Medulla oblongata (tissue), 1 donor: Measurements from ENCODE around the gene IRF2BPL.
"Not testable (repeated sequence)": the region's sequence is repeated elsewhere in the genome, so short reads cannot be mapped to it uniquely, and the experiment has no call there.

Experiments used
- DNase-seq: peaks from one replicate; pipeline ENCODE4 v3.0.0-alpha.2; 2015; ENCODE audit errors: extremely low spot score

The IRF2BPL gene

DNA sequence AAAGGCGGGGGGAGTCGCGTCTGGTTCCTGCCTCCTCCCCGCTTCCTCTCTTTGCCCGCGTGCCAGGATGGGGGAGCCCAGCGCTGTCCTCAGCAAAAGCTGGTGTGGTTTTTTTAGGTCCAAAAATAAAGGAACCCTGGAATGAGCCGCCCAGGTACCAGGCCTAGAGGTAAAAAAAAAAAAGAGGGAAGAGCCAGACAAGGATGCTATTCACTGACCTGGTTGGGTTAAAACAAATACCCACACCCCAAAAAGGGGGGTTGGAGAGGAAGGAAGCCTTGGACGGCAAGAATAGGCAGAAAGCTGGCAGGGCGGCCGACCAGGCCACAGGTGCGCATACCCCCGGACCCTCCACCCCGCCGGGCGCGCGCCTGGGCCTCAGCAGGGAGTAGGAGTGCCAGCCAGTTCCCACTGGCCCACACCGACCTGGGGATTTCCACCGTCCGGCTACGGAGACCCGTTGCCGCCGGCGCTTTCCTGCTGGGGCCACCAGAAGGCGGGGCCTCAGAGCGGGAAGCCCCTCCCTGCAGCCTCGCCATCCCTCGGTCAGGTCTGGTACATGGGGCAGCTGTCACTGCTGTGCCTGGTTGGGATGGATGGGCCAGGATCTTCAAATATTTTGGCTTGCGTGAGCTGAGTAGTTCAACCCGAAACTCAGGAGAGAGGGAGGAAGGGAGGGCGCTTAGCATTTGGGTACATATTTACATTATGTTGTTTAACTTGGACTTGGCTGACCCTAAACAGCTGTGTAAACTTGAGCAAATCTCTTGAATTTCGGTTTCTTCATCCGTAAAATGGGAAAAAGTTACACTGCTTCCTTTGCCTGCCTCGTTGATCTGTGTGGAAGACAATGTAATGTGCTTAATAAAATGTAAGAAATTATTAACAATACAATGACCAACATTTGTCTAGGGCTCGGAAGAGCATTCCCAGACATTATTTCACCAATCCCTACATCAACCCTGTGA lies 5.4 kb upstream of the IRF2BPL start:
- peak; percentile 76 for DNase-seq

DNA sequence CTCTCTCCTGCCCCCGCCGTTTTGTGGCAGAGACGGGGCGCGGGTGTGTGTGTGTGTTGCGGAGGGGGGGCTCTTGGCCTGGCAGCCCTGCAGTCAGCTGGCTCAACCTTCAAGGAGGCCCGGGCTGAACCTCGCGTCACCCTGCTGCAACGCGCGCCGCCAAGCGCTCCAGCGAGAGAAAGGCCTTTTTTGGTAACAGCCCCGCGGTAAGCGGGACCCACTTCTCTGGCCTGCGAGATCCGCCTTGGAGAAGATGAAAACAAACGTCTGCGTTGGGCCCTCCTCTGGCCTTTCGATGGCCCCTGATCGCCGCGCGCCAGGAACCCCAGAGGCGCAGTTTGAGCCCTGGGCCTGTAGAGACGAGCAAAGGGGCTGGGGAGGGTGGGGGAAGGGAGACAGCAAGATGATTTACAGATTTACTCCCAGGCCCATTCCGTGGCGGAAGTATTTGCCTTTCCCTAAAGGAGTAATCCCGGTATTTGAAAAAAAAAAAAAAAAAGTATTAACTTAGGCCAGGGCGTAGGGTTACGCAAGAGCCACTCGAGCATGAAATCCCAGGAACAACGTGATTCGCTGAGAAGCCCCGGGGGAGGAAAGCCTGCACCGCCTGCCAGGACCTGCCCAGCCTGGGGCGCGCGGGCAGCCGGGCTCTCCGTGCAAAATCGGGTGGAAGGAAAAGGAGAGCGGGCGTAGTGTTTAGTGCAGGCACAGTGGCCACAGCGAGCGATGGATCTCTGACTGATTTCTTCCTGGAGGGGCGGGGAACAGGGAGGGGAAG lies 4.5 kb upstream of the IRF2BPL start:
- peak; percentile 85 for DNase-seq

DNA sequence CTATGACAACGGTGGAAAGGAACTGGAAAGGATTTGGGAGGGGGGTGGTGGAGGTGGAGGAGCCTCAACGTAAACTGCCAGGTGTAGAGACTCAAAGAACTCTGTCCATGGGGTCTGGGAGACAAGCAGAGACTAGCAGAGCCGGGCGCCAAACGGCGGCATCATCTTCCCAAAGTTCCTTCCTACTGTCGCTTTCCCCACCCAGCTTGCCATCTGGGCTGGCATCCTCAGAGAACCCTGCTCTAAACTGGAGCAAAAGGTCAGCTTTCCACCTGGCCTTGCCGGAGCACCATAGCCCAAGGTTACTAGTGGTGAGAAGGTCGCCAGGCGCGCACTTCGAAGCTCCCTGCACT lies 4.0 kb upstream of the IRF2BPL start:
- DNase-seq = no peak

DNA sequence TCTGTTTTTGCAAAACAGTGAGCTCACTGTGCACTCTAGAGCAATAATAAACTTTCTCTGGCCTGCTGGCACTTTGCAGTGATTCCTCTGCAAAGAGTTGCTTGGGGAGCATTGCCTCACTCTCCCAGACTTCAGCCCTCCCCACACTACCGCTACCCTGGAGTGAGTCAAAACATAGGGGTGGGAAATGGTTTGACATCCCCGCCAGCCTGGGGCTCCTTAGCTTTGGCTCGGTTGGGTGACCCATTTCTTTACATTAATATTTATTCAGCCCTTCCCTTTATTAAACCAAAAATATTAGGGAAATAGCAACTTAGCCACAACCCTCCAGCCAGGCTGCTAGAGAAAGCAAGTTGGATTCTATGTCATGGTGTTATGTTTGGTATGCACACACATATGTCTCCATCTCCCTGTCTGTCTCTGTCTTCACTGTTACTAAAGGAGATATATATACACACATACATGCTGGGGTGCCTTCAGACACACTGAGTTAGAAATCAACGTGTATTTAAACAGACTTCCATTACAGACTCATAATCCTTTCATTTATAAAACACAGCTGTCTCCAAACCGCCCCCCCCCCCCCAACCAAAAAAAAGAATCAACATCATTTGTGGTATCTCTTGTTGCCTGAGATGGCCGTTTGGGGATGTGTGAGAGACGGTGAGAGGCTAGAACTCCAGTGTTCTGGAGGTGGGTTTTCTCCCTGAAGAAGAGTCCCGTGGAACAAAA lies 3.4 kb upstream of the IRF2BPL start:
- peak; percentile 54 for DNase-seq

DNA sequence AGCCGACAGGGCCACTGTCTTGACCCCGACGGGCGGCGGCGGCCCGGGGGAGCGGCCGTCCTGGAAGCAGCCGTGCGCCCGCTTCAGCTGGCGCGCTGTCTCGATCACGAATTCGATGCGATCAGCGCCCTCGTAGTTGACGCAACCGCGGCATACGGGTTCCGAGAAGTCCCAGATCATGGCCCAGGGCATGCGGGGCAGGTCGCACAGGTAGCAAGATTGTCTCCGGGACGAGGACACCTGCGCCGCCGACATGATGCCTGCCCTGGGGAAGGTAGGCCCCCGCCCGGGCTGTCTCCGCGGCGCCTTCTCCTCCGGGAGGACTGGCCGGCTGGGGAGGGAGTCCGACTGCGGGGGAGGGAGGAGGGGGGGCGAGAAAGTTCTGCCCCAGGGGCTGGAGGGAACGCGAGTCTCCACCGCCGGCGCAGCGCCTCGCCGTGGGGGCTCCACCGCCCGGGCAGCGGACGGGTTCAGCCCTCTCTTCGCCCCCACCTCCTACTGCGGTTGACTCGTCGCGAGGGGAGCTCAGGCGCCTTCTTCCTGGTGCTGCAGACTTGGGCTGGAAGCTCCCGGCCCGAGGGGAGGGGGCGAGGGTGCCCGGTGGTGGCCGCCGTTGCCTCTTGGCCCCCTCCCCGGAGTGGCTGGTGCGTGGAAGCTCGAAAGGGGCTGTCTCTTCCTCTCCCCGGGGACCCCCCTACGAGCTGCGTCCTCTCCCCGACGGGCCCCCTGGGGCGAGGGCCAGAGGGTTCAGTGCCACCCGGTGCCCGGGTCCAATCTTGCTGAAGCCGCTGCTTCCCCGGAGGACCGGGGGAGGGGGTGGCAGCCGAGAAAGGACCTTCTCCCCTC lies 747 bp downstream of the IRF2BPL start:
- peak; percentile 77 for DNase-seq

DNA sequence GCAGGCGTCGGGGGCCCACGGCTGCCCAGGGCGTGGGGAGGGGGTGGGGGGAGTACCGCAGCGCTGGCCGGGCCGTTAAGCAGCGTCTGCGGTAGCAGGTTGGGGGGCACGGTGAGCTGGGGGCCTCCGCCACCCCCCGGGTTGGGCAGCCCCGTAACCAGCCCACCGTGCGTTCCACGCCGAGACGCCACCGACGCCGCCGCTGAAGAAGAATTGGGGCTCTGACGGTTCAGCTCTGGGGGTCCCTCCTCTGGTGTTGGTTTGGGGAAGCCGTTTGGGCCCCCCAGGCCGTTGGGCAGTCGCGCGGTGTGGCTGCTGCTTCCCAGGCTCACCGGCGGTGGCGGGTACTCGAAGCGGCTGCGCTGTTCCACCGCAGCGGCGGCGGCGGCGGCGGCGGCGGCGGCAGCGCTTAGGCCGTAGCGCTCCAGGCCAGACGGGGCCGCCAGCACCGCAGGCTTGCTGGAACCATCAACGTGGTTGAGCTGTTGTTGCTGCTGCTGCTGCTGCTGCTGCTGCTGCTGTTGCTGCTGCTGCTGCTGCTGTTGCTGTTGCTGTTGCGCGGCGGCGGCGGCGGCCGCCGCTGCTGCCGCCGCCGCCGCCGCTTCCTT lies 1.5 kb downstream of the IRF2BPL start:
- no peak for DNase-seq

DNA sequence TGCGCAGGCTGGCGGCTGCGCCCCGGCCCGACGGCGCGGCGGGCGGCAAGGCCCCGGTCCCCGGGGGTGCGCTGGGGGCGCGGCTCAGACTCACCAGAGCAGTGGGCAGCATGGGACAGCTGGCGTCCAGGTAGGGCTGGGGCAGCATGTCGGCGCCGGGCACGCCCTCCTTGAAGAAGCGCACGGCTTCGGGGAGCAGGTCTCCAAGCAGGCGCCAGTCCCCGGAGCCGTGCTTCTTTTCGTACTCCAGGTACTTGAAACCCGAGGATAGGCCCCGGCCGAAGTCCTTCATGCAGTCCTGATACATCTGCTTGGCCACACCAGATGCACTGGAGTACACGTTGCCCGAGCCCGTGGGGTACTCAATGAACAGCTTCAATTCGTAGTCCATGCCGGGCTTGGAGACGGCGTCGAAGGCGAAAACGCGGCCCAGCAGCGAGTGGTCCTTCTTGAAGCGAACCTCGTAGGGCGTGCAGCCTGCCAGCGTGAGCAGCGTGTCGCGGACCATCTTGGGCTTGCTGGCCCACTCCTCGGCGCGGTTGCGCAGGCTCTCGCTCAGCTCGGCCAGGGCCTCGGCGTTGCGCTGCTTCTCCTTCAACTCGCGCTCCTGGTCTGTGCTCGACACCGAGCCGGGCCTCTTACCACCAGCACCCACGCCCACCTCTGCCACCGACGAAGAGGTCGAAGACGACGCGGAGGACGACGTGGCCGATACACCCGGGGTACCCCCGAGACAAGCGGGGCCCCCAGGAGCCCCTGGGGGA lies 2.2 kb downstream of the IRF2BPL start:
- no peak for DNase-seq

DNA sequence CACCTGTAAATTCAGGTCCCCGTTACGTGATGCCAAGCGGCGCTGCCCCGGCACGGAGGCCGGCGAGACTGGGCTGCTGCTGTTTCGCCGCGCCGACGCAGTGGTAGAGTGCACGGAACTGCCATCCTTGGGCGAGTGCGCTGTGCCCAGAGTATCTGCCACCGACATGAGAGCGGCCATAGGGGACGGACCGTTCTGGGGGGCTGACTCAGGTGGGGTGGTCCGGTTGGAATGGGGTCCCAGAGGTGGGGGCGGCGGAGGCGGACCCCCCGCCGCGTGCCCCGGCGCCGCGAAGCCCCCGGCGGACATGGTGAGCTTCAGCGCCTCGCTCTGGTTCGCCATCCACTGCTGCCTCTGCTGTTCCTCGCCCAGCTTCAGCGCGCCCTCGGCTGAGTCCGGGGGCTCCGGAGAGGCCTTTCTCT lies 2.8 kb downstream of the IRF2BPL start:
- DNase-seq = no peak

DNA sequence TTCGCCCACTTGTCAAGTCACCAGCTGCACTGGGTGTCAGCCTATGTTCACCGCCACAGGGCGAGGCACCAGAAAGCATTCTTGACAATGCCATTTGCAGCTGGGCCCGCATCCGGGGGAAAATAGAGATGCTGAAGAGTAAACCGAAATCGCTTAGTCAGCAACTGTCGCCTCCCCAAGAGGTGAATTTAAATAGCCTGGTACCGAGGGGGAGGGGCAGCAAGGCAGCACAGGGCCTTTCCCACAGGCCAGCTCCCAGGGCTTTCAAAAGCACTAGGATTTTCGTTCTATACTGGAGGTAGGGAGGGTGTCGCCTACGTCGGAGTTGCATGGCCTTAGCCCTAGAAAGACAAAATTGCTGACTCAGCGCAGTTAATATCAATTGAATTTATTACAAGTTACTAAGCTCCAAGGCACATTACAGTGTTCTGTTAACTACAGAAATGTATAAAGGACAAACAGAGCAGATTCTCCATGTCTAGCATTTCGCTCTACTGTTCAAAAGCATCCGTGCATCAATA lies 4.3 kb downstream of the IRF2BPL start:
- peak; percentile 58 for DNase-seq

DNA sequence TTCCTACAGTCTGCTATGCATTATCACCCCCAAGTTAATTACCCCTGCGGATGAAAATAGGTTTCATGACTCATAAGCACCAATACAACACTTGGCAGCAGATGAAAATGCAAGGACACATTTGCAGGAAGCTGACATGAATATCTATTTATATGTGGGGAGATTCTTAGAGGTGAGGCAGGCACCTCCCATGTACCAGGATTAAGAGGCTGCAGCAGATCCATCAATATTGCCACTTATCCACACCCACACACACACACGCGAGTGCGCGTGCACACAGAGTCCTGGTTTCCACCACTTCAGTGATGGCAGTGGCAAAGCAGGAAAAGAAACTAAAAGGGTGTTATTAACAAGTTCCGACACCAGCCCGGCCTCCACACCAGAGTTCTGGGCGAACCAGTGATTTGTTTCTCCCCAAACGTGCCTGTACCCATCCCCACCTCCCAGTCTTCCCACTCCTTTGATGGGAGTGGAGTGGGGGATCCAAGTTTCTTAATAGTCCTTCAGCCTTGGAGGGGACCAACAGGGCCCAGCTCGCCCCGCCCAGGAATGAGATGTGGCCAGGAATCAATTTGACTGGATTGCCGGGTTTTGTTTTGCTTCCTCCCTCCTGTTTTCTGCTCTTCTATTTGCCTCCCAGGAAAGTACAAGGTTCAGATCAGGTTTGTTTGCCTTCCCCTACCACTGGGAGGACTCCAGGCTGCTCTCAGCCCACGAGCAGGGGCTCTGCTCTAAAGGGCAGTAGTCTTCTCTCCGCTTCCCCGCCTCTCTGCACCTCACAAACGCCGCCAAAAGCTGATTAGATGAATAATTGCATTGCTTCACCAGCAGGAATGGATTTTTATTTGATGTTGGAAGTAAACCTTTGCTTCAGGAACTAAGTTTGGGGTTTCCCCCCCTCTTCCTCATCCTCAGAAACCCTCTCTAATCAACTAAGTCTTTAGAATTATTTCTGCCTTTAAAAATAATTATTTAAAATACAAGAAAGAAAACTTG lies 5.2 kb downstream of the IRF2BPL start:
- DNase-seq = no peak

DNA sequence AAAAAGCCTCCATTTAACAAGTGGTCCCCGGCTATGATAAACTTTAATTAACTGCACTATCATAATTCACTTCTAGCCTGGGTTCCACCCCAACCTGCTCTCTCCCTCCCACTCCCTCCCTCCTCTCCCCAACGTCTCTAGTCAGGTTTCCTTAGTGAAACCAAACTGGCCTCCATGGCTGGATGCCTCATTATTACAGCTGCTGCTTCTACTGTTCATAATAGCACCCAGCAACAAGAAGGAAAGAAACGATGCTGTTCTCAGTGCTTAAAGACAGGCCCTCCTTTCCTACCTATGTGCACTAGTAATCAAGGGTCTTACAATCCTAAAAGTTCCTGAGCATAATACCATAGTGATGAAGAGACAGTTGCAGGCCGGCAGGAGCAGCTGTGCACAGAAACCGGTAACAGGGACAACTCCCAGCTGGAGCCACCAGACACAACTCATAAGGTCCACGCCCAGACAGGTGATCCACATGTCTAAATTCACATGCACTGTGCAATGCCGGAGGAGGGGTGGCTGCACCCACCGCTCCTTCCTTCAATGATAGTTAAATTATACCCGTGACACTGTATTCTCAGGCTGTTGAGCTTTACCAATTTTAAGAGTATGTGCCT lies 6.2 kb downstream of the IRF2BPL start:
- no peak for DNase-seq

DNA sequence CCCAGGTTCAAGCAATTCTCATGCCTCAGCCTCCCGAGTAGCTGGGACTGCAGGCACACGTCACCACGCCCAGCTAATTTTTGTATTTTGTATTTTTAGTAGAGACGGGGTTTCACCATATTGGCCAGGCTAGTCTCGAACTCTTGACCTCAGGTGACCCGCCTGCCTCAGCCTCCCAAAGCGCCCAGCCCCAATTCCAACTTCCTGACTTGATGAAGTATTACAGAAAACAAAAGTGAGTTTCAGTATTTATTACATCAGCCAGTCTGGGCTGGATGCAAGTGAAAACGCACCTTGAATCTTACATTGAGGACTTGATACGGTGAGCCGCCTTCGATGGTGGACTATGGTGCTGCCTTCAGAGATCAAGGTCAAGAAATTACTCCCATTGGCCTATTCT lies 7.1 kb downstream of the IRF2BPL start:
- not testable (repeated sequence) for DNase-seq

DNA sequence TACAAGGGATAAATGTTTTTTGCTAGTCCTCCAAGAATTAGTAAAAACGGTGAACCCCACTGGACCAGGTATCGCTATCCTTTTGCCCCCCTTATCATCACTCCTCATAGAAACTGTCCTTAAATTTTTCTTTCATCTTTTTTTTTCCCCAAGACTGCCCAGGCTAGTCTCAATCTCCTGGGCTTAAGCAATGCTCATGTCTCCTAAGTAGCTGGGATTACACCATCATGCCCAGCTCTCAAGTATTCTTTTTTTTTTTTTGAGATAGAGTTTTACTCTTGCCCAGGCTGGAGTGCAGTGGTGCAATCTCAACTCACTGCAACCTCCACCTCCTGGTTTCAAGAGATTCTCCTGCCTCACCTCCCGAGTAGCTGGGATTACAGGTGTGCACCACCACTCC lies 9.7 kb downstream of the IRF2BPL start:
- DNase-seq = no peak

DNA sequence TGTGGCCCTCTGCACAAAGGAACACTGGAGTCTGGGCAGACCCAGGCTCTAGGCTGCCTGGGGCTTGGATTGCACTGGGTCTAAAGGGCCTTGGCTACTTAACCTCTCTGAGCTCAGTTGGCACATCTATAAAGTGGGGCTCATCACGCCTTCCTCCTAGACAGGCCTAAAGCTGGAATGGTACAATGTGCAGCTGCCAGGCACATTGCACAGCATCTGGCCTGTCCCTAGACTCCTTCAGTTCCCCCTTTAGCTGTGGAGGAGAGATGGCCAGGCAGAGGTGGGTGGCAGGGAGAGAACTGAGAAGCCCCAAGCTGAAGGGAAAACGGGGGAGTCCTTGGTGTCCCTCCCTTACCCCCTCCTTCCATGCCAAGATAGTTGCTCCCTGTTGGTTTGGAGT lies 10.8 kb downstream of the IRF2BPL start:
- no peak for DNase-seq

DNA sequence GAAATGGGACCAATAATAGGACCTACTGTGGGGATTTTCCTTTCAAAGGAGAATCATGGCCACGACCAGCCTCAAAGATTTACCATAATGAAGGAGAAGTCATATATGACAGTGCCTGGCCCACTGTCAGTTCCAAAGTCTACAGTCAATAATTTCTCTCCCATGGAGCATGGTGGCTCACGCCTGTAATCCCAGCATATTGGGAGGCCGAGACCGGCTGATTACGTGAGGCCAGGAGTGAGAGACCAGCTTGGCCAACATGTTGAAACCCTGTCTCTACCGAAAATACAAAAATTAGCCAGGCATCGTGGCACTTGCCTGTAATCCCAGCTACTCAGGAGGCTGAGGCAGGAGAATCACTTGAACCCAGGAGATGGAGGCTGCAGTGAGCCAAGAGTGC lies 13.8 kb downstream of the IRF2BPL start:
- DNase-seq = no peak

DNA sequence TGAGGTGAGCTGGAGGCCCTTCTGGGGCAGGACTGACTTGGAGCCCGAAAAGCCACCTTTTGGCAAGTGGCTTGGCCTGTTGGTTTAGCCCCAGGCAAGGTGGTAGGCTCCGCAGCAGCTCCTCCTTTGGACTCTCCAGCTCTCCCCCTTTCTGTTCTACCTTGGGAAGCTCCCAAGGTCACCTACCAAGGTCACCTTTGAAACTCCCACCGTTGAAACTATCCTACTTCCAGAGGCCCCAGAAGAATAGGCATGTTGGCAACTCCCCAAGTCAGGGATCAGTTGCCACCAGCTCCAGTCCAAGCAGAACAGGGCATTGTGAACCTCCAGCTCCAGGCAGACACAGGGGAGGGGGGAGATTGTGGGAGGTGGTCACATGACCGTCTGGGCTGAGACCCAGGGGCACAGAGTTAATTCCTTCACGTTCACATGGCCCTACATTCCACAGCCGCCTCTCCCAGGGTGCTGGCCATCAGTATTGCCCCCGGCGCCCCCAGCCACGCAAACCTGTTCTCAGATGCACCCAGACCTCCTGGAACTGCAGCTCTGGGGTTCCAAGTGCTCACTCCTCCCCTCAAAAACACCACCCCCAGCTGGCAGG lies 14.4 kb downstream of the IRF2BPL start:
- peak; percentile 82 for DNase-seq

DNA sequence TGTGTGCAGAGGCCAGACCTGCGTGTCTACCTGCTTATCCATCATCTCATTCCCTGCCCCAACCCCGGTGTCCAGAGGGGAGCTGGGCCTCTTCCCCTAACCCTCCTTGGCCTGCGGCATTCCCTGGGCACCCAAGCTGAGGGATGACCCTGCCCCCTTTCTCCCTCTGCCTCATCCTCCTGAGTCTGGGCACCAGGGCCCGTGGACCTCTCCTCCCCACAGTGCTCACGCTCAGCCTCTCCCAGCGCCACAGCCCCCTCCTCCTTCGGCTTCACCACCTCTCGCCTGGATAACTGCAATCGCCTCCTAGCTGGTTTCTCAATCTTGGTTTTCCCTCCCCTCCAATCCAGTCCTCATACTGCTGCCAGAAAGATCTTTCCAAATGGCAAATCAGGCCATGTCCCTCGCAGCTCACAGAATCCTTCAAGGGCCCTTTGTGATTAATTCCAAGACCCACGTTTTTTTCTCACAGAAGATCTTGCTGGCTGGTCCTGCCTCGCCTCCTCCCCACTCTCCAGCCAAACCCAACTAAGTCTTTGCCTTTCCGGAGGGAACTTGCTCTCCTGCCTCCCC lies 16.2 kb downstream of the IRF2BPL start:
- DNase-seq = no peak
